HG03060 (cell line): ENCODE data around the gene TAF1C.

Experiments used
- ATAC-seq: cut with Tn5 transposase; IDR thresholded peaks from one replicate; pipeline ENCODE4 v1.9.1; 2021; ENCODE audit warnings: low read depth, moderate number of reproducible peaks; ENCODE audit not compliant: unreplicated experiment

Gene TAF1C

GRCh38 chr16:84184775-84185174, 2.1 kb downstream of the TAF1C start:
- ATAC-seq: no peak

GRCh38 chr16:84183911-84184591, 2.8 kb downstream of the TAF1C start:
- no peak for ATAC-seq

GRCh38 chr16:84183572-84183875, 3.3 kb downstream of the TAF1C start:
- ATAC-seq: no peak

- ATAC-seq: no peak
Observed at GRCh38 chr16:84182680-84183571, 3.9 kb downstream of the TAF1C start.

- no peak for ATAC-seq
Observed at GRCh38 chr16:84182104-84182503, 4.8 kb downstream of the TAF1C start.

- ATAC-seq: no peak
Observed at GRCh38 chr16:84181144-84181915, 5.5 kb downstream of the TAF1C start.

GRCh38 chr16:84180519-84181140, 6.2 kb downstream of the TAF1C start:
- ATAC-seq: no peak

- ATAC-seq: no peak
Observed at GRCh38 chr16:84179612-84180320, 7.1 kb downstream of the TAF1C start.

- ATAC-seq: no peak
Observed at GRCh38 chr16:84178892-84179611, 7.8 kb downstream of the TAF1C start.

- ATAC-seq: no peak
Observed at GRCh38 chr16:84178146-84178765, 8.6 kb downstream of the TAF1C start.

- no peak for ATAC-seq
Observed at GRCh38 chr16:84177741-84178073, 9.2 kb downstream of the TAF1C start.

- ATAC-seq: no peak
Observed at GRCh38 chr16:84176192-84177053, 10.4 kb downstream of the TAF1C start.

- ATAC-seq: peak; percentile 66
Observed at GRCh38 chr16:84175350-84176081, 11.3 kb downstream of the TAF1C start.

- ATAC-seq: no peak
Observed at GRCh38 chr16:84174396-84174795, 12.5 kb downstream of the TAF1C start.

GRCh38 chr16:84169765-84170310, 17.0 kb downstream of the TAF1C start:
- ATAC-seq: no peak

- no peak for ATAC-seq
Observed at GRCh38 chr16:84166796-84167695, 19.8 kb downstream of the TAF1C start.
